Coronary artery (tissue), 2 donors: ENCODE results near the gene BMAL1.

ENCODE experiments used
- DNase-seq: peaks from one replicate; pipeline ENCODE4 v3.0.0-alpha.2; 2017; ENCODE audit warnings: low spot score
- H3K27ac ChIP-seq, 2 donors: fragments of 200-600 bp; sonication (generic); one replicate each; pipeline ENCODE4 v1.5.1; 2016 to 2019
- H3K4me3 ChIP-seq: fragments of 200-600 bp; sonication (generic); 2 replicates; pipeline ENCODE4 v1.5.1; 2016; ENCODE audit warnings: mild to moderate bottlenecking, moderate library complexity
- CTCF ChIP-seq: fragments of 200-600 bp; sonication (generic); IDR thresholded peaks from one replicate; pipeline ENCODE4 v1.5.1; 2019; ENCODE audit warnings: antibody characterized with exemption

The BMAL1 gene

GRCh38 chr11:13415201-13415600 is 137.6 kb downstream of the BMAL1 start:
- no peak for TF ChIP-seq CTCF
- H3K27ac ChIP-seq: no peak overlapping the region
- no peak overlapping the region for H3K4me3 ChIP-seq
- DNase-seq: no peak

- DNase-seq: no peak
- no peak overlapping the region for H3K4me3 ChIP-seq
- H3K27ac ChIP-seq: no peak overlapping the region
- TF ChIP-seq CTCF: no peak
These were observed 144.0 kb downstream of the BMAL1 start for GRCh38 chr11:13421561-13421960.

GRCh38 chr11:13423372-13423771 is 145.8 kb downstream of the BMAL1 start:
- DNase-seq: no peak
- H3K27ac ChIP-seq: no peak overlapping the region
- no peak for TF ChIP-seq CTCF
- no peak overlapping the region for H3K4me3 ChIP-seq

GRCh38 chr11:13427440-13427839 is 149.8 kb downstream of the BMAL1 start:
- TF ChIP-seq CTCF: no peak
- H3K27ac ChIP-seq: no peak overlapping the region
- no peak overlapping the region for H3K4me3 ChIP-seq
- DNase-seq: no peak

GRCh38 chr11:13429288-13429687 is 151.7 kb downstream of the BMAL1 start:
- DNase-seq: no peak
- H3K27ac ChIP-seq: no peak overlapping the region
- TF ChIP-seq CTCF: no peak
- H3K4me3 ChIP-seq: no peak overlapping the region

GRCh38 chr11:13429836-13430235 is 152.2 kb downstream of the BMAL1 start:
- no peak for DNase-seq
- no peak for TF ChIP-seq CTCF

GRCh38 chr11:13433437-13433836 is 155.8 kb downstream of the BMAL1 start:
- no peak for TF ChIP-seq CTCF
- Histone ChIP-seq H3K27ac (no peak overlapping the region), H3K4me3 (no peak overlapping the region)
- no peak for DNase-seq

More at GRCh38 chr11:13429836-13430235, 152.2 kb downstream of the BMAL1 start:
- Histone ChIP-seq H3K27ac (no peak overlapping the region), H3K4me3 (no peak overlapping the region)
